Fibroblast of skin of scalp (primary cell): ENCODE measurements around the gene ARHGAP4.

Experiments used
- DNase-seq: peaks from one replicate; pipeline ENCODE4 v3.0.0-alpha.2; 2013

The ARHGAP4 gene

DNA sequence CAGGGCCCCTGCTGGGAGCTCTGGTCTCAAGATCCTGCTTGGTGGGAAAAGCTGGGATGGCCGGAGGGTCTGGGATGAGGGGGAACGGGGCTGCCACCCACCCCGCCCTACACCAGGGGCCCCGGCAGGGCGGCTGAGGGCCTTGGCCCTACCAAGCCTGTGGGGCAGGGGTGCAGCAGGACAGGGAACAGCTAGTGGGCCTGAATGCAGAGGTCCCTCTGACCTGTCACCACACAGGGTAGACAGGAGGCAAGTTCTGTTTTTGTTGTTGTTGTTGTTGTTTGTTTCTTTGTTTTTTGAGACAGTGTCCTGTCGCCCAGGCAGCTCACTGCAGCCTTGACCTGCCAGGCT is 18.7 kb upstream of the ARHGAP4 start:
- DNase-seq = no peak

DNA sequence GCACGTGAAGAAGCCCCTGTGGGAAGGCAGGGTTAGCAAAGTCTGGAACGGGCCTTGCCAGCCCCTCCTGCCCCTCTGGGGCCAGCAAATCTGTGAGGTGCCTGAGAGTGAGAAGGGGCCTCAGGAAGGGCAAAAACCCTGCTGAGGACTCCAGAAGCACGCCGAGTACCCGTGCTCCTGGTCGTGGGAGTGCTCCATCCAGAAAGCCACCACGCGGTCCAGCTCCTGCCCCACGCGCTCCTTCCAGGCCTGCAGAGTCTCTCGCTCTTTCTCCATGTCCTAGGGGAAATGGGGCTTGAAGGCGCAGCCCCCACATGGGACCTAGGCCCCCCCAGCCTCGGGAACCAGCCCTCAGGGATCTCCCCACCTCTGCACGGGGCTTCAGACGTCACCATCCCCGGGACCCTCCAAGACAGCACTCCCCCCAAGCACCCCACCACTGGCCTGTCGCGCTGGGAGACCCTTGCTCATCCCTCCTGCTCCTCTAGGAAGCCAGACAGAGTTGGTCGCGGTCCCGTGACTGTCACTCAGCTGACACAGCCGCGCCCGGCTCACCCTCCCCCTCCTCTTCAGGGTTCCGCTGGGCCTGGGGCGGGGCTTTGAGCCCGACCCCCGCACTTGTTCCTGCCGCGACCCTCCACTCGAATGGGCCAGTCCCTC is 18.2 kb upstream of the ARHGAP4 start, which contains the start of gene RENBP:
TSS of gene RENBP (minus strand) at position 504 of the 660 bp plus-strand sequence. CDS start at position 471, 33 bp downstream.
- DNase-seq = no peak

- DNase-seq = no peak
Observed at GRCh38 chrX:153941336-153942252, 15.5 kb upstream of the ARHGAP4 start.

- DNase-seq = no peak
Observed at GRCh38 chrX:153939573-153939972, 13.5 kb upstream of the ARHGAP4 start.

GRCh38 chrX:153938226-153938786 is 12.2 kb upstream of the ARHGAP4 start:
- DNase-seq = no peak

DNA sequence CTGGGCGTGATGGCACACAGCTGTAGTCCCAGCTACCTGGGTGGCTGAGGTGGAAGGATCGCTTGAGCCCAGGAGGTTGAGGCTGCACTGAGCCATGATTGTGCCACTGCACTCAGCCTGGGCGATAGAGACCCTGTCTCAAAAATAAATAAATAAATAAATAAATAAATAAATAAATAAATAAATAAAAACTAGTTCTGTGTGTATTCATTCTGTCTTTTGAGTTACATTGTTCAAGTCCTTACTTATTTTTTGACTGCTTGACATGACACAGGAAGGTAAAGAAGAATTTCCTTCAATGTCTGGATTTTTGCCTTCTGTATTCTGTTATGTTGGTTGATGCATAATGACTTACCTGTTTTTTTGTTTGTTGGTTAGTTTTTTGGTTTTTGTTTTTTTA is 11.0 kb upstream of the ARHGAP4 start:
- DNase-seq = no peak

DNA sequence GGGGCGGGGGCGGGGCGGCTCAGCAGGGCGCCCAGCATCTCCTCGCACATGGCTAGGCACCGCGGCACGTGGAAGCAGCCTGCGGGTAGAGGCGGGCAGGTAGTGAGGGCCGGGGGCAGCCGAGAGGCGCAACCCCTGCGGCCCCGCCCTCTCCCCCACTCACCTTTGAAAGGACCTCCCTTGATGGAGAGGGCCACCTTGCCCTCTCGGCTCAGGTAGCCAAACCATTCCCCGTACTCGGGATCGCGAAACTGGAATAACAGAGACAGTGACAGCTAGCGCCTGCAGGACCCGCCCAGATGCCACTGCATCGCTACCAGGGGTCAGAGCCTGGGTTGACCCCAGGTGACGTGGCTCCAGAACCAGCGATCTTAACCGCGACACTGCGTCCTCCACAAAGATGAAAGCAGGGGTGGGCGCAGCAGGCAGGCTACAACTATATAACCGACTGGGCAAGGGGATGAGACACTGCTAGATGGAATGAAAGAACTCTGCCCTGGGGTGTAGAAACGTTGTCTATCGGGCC is 9.3 kb upstream of the ARHGAP4 start:
- DNase-seq = no peak

GRCh38 chrX:153934762-153935325 is 8.8 kb upstream of the ARHGAP4 start, which contains the start of gene NAA10:
NAA10 (minus strand) TSS chrX:153935037; CDS start chrX:153934904, 133 bp downstream.
- peak; percentile 75 for DNase-seq

DNA sequence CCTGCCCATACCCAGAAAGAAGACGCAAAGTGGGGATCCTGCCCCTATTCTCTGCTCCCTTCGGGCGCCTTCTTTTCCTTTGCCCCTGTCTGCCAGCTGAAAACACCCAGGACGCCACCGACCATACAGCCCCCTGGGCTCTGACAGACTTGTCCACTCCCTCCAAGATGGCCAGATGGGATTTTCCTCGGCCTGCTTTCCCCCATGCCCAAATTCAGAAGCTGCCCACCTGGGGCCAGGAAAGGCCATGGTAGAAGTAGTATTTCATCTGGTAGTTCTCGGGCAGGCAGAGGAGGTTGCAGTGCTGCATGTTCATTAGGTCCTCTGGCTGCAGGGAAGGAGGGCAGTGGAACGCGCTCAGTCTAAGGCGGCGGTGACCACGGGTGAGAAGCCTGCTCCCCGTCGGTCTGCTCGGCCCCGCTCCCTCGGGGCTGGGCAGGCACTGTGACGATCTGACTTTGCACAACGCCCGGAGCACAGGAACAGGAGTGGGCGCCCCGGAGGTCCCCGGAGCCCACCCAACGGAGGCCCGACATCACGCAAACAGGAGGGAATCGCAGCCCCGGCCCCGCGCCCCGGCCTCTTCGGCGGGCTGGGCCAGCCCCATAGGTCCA is 8.2 kb upstream of the ARHGAP4 start:
- no peak for DNase-seq

DNA sequence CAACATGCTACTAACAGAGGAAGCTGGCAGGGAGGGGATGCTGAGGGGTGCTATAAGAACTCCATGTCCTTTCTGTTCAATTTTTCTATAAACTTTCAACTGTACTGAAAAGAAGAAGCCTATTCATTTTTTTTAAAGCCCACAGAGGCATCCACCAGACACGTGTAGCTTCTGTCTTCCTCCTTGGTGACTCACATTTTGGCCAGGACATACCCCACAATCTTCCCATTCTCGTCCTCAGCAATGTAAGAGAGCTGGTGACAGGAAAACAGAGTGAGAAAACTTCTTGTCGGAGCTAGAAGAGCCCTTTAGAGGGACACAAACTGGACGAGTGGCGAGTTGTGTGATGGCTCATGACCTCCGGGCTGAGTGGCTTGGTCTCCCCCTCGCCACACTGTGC is 7.7 kb upstream of the ARHGAP4 start:
- DNase-seq = peak; percentile 44

DNA sequence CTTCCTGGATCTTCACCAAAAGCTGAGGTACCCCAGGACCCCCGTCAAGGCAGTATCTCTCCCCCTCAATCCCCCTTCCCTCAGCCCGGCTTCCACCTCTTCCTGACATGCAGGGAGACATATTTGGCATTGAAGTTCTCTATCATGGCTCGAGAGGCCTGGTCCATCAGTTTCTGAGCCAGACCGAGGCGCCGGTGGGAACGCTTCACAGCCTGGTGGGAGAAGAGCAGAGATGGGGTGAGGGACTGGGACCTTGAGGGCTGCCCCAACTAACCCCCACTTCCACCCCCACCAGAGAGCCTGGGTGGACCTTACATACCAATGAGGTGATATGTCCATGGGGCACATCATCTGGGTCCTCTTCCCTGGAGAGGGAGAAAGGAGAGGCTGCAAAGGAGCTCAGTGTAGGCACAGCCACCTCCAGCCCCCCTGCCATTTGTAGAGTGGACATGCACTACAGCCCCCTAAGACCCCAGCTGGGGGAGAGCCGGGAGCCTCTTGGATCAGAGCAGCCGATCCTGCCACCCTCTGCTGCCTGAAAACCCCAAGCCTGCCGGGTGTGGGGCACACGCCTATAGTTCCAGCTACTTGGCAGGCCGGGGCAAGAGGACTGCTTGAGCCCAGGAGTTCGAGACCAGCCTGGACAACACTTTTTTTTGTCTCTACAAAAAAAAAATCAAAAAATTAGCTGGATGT is 6.3 kb upstream of the ARHGAP4 start:
- no peak for DNase-seq

DNA sequence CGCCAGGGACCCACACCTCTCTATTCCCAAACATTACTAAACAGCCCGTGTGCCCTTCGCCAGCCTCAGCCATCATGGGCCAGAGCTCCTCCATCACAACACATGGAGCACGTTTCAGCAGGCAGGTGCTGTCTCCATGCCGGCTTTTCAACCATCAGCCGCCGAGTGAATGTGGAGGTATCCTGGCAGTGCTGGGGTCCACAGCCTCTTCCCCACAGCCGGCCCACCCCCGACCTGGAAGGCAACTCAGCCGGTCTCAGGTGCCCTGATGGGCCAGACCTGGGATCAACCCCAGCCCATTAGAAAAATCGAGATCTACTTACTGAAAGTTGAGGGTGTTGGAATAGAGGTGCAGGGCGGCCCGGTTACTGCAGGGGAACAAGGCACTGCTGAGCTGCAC is 5.7 kb upstream of the ARHGAP4 start:
- no peak for DNase-seq

DNA sequence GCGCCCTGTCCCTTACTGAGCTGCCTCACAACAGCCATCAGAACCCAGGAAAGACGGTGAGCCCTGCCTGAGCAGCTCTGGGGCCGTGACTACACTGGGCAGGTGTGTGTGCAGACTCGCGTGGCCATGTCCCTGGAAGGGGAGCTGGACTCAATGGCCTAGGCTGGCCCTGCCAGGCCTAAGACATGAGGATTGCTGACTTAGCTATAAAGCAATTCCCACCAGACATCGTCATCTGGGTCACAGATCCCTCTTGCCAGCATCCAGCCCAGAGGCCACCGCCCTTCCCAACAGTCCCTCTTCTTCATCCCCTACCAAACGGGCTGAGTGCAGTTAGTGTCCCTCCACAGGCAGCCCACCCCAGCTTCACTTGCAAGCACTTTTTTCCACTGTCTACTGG is 5.1 kb upstream of the ARHGAP4 start:
- DNase-seq = no peak

DNA sequence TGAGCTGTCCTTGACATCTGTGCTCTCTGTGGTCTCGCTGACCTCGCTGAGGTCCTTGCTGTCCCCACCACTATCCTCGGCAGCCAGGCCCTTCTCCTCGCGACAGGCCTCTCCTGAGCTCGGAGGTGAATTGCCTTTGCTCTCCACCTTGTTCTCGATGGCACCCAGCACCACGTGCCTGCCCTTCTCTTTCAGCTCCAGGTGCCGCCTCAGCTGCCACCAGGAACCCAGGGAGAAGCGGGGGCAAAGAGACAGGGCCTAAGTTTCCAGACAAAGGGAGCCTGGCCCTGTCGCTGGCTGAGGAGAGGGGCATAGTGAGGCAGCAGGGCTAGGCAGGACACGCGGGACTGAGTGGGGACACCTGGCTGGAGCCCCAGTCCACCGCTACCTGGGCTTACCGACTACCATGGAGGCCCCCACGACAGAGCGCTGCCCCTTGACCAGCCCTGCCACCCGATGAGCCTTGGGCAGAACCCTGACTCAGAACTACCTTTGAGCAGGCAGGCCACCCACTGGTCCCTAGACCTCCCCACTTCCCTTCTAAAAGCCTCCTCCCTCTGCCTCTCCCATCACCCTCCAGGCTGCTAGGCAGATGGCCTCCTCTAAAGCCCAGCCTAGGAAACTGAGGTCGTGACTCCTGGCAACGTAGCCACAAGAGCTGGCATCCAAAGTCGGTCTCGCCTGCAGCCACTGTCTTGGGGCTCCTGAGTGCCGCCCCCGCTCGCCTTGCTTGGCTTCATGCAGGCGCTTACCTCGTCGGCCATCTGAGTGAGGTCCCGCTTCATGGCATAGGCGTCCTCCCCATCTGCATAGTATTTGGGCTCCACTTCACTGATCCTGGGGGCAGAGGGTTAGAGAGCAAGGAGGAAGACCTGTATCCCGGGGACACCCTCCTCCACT is 4.2 kb upstream of the ARHGAP4 start:
- DNase-seq = no peak

DNA sequence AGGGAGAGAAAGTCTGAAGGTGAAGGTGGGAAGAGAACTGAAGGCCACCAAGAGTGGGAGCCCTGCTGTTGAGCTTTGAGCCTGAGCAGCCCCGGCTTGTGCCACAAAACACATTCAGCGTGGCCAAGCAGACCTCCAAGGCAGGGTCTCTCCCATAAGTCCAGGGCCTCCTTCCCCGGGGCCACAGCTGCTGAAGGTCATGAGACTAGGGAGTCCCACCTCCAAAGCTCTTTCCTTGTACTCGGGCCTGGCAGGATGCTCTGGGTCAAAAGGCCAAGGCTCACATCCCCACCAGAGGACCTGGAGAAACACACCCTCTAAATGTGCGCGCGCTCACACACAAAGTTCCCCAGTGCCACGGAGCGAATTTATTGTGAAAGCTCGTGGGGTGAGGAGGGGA is 3.5 kb upstream of the ARHGAP4 start:
- no peak for DNase-seq

DNA sequence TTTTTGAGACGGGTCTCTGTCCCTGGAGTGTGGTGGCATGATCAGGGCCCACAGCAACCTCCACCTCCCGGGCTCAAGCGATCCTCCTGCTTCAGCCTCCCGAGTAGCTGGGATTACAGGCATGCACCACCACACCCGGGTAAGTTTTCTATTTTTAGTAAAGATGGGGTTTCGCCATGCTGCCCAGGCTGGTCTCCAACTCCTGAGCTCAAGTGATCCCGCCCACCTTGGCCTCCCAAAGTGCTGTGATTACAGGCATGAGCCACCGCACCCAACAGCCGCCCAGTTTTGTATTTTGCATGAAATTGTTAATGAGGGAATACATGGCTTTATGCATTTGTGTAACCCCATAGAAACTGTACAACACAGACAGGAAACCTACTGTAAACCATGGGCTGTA is 2.8 kb upstream of the ARHGAP4 start:
- DNase-seq = no peak

DNA sequence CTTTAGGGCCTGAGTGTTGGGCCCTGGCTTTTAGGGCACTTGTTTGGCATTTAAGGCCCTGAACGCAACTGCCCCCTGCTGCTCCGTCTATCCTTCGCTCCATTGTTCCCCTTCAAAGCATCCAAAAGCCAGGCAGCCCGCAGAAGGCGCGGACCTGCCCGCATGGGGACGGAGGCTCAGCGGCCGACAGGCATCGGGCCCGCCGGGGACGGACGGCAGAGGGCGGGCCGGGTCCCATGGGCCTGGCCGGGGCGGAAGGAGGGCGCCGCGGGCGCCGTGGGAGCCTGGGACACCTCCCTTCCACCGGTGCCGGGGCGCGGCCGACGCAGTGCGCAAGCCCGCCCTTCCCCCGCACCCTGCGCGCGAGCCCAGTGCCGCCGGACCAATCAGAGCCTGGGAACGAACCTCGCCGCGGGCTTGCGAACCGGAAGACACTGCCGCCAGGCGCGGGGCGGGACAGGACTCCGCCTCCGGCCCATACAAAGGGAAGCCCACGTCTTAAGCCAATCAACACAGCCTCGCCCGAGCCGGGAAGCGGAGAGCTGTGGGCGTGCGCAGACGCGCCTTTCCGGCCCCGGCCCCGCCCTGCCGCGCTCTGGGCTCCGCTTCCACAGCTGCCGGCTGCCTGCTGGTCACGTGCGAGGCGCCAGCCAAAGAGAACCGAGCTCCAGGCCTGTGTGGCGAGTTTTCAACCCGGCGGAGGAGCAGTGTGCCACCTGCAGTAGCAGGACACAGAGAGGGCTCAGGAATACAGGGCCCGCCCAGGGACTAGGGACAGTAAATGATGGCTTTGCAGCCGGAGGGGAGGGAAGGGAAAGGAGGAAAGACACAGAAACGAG is 2.1 kb upstream of the ARHGAP4 start:
- peak; percentile 98 for DNase-seq

GRCh38 chrX:153927672-153927921 is 1.5 kb upstream of the ARHGAP4 start:
- DNase-seq = no peak

DNA sequence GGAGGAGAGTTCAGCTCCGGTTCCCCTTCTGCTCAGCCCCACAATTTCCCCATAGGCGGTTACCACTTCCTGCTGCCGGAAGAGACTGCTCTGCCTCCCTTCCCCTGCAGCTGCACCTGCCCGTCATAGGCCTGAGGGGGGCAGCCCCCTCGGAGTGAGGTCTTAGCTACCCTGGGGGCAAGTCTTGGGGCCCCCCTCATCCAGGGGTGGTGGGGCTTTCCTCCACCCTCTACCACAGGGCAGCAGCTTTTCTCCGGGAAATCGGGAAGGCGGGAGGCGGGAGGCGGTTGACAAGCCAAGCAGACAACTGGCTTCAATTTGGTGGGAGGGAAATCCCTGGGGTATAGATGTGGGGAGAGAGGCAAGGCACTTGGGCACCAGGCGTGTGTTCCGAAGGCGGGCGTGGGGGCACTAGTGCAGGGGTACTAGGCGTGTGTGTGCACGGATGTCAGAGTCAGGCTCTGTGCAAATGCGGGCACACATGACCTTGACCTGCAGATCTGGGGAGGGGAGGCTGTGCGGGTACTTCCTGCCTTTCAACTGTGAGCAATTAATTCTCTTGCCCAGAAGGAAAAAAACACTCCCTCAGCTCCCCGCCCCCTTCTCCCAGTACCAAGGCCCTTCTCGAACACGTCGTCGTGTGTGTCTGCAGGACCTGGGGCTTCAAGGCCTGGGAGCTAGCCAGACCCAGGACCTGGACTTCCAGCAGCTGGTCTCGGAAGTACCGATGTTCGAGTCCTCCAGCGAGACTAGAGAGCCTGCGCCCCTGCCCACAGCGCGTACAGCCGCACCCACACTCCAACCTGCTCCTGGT is 1.0 kb upstream of the ARHGAP4 start:
- peak; percentile 37 for DNase-seq
